ENCODE results near the gene CATSPERB. TPM values are rescaled to one million over a fixed set of nuclear protein-coding genes. Genes with fewer than 3 reads are reported as not detected.

CATSPERB gene
- total and polyA plus RNA-seq, 2 of the 8 experiments (the other 6 are each of a cell fraction or from before 2014, with no cell fraction given): 0.11 to 0.30 TPM

- no peaks in the 10 kb centered on the region for H3K79me2 ChIP-seq (ENCODE audit: control insufficient read depth in 1 of 2, insufficient read depth in 2 of 2, low read length in 2 of 2)
- TF ChIP-seq JUND (IDR thresholded peaks at IDR 0.05; ENCODE audit: low read length) (no peak), PHF8 (conservative IDR thresholded peaks at IDR 0.05; ENCODE audit: low read depth, low read length) (no peak)
- no peak overlapping the region for H3K27ac ChIP-seq (ENCODE audit: low read depth, low read length)
- no peaks in the 10 kb centered on the region for H3K9me3 ChIP-seq (ENCODE audit: insufficient read depth in 2 of 2, low read depth in 1 of 2, low read length in 1 of 2)
- no peak overlapping the region for H2BK5ac ChIP-seq (ENCODE audit: low read depth, low read length)
- no peak overlapping the region for H3K4ac ChIP-seq (replicated peaks; ENCODE audit: insufficient read length, low read depth, low read length)
- no peaks in the 10 kb centered on the region for H4K20me1 ChIP-seq (replicated peaks in 1 of 2; ENCODE audit: control insufficient read depth in 1 of 2, insufficient read depth in 2 of 2, low read length in 2 of 2)
- FAIRE-seq: no peak
- H2BK12ac ChIP-seq (ENCODE audit: low read depth, low read length): no peak overlapping the region
- H2BK15ac ChIP-seq (ENCODE audit: low read length): no peak overlapping the region
- no peak overlapping the region for H4K91ac ChIP-seq (replicated peaks; ENCODE audit: insufficient read length, low read length)
- H3K23me2 ChIP-seq (ENCODE audit: low read depth, low read length): no peaks in the 10 kb centered on the region; the same call in 1 of the 2 replicates
- no peaks in the 10 kb centered on the region for H3K79me1 ChIP-seq (ENCODE audit: low read depth, low read length)
- no peak overlapping the region for H4K8ac ChIP-seq (ENCODE audit: extremely low read depth, insufficient read depth, low read length)
- CTCF ChIA-PET (ENCODE audit: partially characterized antibody): no interaction called here
- POLR2A ChIA-PET (ENCODE audit: partially characterized antibody): no interaction called here
- 83% methylated on average over 5 of the region's 5 CpGs; no CpG with 5 or more reads in 1 of the 2 experiments for WGBS, 2 experiments (ENCODE audit: extremely low coverage in 1 of 2, insufficient coverage in 1 of 2, insufficient read length in 1 of 2, insufficient replicate concordance in 2 of 2, low coverage in 1 of 2, low lambda C conversion rate in 2 of 2, missing lambda C conversion rate in 1 of 2)
- DNase-seq (ENCODE audit: low read depth in 1 of 2, low spot score in 2 of 2): no peak
- no peak overlapping the region for H3K4me2 ChIP-seq (ENCODE audit: insufficient read depth in 1 of 2, low read depth in 2 of 2, low read length in 2 of 2)
- H3K9ac ChIP-seq (replicated peaks in 1 of 4; ENCODE audit: extremely low read depth in 1 of 4, low read depth in 3 of 4, low read length in 3 of 4): no peak overlapping the region
- H3K27me3 ChIP-seq (replicated peaks in 1 of 4; ENCODE audit: control insufficient read depth in 3 of 4, extremely low read depth in 1 of 4, insufficient read depth in 3 of 4, low read length in 3 of 4): no peaks in the 10 kb centered on the region
- H2AK5ac ChIP-seq (ENCODE audit: low read depth, low read length): no peak overlapping the region
- no peak overlapping the region for H3K14ac ChIP-seq (ENCODE audit: insufficient read length)
- H4K5ac ChIP-seq (ENCODE audit: insufficient read length, low read depth, low read length): no peak overlapping the region
- no peak overlapping the region for H2BK20ac ChIP-seq (ENCODE audit: low read length)
- no peak overlapping the region for H3K4me3 ChIP-seq (ENCODE audit: extremely low read depth in 1 of 4, insufficient read depth in 2 of 4, low read depth in 3 of 4, low read length in 4 of 4)
- H2BK120ac ChIP-seq (replicated peaks; ENCODE audit: low read depth, low read length): no peak overlapping the region
- no peak overlapping the region for H2AFZ ChIP-seq (ENCODE audit: low read length)
- H3K4me1 ChIP-seq (replicated peaks in 1 of 4; ENCODE audit: control insufficient read depth in 3 of 4, insufficient read depth in 4 of 4, low read length in 3 of 4): no peaks in the 10 kb centered on the region
- H3K18ac ChIP-seq (ENCODE audit: extremely low read depth, low read length): no peak overlapping the region
- H3K23ac ChIP-seq (ENCODE audit: insufficient read length): no peak overlapping the region
- no peaks in the 10 kb centered on the region for H3K36me3 ChIP-seq (ENCODE audit: control insufficient read depth in 2 of 4, insufficient read depth in 4 of 4, low read length in 3 of 4)
- no peak overlapping the region for H3K56ac ChIP-seq (replicated peaks; ENCODE audit: insufficient read length, low read depth, low read length)
Measured at GRCh38 chr14:91545946-91546716, 185.8 kb downstream of the CATSPERB start.

Data from H1 (cell line).